ENCODE data around the gene KIDINS220.

The KIDINS220 gene

DNA sequence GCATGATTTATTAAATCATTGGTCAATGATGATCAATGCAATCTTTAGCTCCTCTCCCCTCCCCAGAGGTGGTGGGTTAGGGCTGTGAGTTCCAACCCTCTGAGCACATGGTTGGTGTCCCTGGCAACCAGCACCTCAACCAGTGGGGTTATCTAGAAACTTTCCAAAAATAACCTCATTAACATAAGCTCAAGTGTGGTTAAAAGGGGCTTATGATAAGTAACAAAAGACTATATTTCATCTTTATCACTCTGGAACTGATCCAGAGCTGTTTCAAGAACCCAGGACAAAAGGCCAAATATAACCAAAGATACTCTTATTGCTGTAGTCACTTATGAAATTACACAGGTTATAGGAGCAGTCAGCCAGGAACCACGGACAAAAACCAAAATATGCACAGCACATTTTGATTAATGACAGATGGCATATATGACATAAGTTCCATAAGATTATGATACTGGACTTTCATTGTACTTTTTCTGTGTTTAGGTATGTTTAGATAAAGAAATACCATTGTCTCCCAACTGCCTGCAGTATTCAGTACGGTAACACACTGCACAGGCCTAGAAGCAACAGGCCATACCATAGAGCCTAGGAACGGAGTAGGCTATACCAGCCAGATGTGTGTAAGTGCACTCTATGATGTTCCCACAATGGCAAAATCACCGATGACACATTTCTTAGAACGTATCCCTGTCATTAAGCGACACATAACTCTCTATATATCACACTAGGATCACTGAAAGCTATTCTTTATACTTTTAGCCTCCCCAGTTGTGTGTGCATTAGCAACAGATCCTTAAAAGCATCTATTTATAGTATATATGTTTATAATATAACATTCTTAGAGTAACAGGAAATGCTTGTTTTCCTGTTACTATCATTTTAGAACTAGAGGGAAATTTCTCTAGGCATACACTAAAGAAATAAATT, 31.9 kb downstream of the KIDINS220 start:
- no peak for DNase-seq (ENCODE audit: low read depth, low spot score)

DNA sequence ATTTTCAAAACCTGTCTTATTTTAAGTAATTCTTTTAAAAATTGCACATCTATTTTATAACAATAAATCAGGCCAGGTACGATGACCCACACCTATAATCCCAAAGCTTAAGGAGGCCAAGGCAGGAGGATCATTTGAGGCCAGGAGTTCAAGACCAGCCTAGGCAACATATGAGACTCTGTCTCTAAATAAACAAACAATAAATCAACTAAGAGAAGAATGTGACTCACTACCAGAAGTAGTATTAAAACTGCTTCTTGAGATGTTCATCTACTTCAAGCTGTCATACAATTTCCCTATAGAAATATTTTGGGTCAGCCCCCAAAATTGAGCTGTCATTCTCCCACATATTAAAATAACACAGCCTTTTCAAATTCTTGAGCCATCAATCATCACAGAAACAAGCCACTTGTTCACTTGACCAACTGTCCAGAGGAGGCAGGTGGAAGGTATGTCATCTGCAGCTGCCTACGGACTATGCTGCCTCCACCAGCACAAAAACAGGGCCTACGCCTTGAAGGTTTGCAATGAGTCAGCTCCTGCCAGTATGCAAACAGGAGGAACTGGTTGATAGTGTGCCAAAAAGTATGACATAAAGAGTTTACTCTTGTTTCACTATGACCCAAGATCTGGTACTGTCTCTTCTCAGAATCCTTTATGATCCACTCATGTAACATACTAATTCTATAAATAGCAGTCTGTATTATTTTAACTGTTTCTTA, 33.6 kb downstream of the KIDINS220 start:
- peak; percentile 63 for DNase-seq (ENCODE audit: low read depth, low spot score)

DNA sequence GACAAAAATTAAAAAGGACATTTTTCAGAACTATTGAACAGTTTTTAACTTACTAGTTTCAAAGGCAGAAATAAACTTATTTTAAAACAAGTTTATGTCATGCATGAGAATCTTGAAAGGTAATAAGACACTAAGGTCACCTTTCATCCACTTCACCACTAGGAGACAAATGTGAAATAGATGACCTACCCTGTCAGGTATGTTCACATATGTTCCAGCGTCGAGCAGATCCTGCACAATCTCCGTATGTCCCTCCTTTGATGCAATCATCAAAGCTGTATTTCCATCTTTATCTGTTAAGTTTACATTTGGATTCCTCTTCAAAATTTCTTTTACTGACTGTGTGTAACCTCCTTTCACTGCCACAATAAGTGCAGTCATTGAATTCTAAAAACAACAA, 34.7 kb downstream of the KIDINS220 start:
- DNase-seq (ENCODE audit: low read depth, low spot score), result no peak

GRCh38 chr2:8800821-8801220, 36.6 kb downstream of the KIDINS220 start:
- no peak for DNase-seq (ENCODE audit: low read depth, low spot score)

- DNase-seq (ENCODE audit: low read depth, low spot score), result no peak
These were observed 37.2 kb downstream of the KIDINS220 start for GRCh38 chr2:8800218-8800617.

- DNase-seq (ENCODE audit: low read depth, low spot score), result no peak
These were observed 38.4 kb downstream of the KIDINS220 start for GRCh38 chr2:8799004-8799403.

DNA sequence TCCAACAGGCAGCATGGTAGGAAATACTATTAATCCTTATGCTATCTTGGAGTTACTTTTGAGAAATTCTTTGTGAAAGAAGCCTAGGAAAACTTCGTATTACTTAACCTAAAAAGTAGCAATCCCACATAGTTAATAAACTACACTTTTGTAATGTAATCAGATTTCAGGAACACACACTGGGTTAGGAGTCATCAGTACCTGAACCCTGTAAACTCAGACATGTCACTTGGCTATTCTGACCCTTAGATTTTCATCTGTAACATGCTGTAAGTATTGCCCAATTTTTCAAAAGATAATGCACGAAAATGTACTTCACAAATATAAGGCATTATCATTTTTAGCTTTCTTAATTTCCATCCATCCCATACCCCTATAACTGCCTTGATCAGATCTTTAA, 39.0 kb downstream of the KIDINS220 start:
- no peak for DNase-seq (ENCODE audit: low read depth, low spot score)

DNA sequence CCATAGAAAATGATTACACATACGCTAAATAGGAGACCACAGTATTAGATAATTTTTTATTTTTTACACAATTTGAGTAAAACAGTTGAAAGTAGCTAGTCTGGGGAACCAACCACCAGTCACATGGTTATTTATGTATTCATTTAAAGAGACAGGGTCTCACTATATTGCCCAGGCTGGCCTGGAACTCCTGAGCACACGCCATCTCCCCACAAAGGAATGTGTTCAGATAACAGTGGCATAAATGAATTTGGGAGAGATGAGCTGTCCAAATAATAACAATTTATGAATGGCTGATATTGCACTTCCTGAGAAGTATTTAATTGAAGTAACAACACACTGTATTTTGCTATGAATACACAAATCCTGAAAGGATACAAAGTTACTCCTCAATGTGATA, 39.7 kb downstream of the KIDINS220 start:
- DNase-seq (ENCODE audit: low read depth, low spot score), result no peak

GRCh38 chr2:8796878-8797550, 40.4 kb downstream of the KIDINS220 start:
- no peak for DNase-seq (ENCODE audit: low read depth, low spot score)

DNA sequence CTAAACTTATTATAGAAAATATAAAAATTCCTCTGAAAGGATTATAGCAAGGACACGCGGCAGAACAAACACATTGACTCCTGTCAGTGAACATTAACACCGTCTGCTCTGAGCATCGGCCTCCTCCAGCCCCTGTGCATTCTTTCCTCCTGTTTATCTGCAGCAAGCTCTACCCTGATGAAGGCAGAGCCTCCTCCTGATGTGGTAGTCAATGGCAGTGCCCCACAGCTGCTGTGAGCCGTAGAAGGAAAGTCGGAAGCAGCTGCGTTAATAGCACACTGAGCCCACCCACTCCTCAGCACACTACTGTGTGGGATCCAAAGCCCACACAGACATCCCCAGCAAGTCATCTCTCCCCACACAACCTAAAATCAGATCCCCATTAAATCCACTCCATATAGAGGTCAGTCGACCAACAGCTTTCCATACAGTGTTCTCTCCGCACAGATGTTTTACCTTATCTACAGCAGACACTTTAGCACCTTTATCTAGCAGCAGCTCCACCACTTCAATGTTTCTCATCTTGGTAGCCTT, 41.0 kb downstream of the KIDINS220 start:
- DNase-seq (ENCODE audit: low read depth, low spot score), result no peak

DNA sequence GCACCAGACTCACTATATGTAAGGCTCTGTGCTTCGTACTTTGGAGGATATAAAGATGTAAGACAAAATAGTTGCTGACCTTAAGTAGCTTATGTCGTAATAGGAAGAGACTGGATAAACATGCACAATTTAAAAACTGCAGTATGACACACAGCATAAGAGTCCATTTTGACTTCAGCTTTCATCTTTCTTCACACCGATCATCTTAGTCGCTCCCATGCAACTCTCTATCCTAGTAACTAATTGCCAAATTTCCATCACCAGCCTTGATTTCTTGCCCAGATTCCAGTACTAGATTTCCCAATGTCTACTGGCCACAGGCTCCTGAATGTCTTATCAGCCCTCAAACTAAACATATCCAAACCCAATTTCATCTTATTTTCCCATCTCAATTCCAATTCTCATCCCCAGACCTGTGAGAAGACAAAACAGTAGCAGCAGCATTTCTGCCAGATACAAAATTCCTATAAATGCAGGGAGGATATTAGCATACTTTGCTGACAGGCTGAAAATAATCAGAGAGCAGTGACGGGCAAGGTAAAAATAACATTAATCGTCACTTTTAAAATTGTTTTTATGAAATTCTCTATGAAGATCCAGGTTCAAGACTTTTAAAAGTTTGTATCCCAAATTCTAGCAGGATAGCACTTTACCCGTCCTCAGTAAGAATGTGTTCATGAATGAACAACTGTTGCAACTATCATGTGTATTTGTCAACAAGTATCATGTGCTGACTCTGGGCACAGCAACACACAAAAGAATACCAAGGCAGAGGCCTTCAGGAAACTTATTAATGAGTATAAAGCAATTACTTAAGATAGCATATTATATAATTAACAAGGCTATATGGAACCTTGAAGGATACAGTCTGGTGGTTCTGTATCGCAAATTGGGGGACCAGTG, 42.2 kb downstream of the KIDINS220 start:
- no peak for DNase-seq (ENCODE audit: low read depth, low spot score)

DNA sequence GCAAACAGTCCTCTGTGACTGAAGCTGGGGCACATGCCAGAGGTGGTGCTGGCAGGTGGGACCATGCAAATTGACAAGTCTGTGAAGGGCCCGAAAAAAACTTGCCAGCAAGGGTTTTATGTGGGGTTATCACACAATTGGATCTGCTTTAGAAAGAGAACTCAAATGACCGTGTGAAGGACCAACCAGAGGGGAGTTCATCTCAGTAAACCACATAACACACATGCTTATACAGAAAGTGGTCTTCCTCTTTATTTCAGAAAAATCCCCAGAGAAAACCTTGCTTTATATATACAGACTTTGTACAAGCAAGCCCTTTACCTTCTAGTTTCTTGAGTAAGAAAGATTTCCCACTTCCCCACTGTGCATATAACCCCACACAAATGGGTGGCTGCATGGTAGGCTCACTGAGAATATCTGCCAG, 46.7 kb downstream of the KIDINS220 start:
- no peak for DNase-seq (ENCODE audit: low read depth, low spot score)

DNA sequence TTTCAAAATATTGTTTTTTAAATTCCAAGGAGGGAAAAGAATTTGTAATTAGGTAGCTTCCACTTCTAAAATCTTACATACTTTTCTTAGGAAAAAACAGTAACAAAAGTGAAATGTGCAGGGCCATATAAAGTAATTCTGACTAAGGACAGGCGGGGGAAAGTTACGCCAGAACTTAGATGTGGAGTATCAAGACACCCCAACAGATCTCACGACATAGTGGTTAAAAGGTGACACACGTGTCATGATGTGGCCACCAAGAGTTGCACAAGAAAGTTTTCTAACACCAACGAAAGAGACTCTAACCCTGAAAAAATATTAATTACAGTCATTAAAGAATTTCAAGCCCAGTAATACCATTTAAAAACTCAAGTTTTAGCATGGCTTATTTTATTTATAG, 51.0 kb downstream of the KIDINS220 start:
- DNase-seq (ENCODE audit: low read depth, low spot score), result no peak

GRCh38 chr2:8779795-8780671, 57.4 kb downstream of the KIDINS220 start:
- DNase-seq (ENCODE audit: low read depth, low spot score), result no peak

GRCh38 chr2:8774371-8774770, 63.0 kb downstream of the KIDINS220 start:
- DNase-seq (ENCODE audit: low read depth, low spot score), result no peak

GRCh38 chr2:8767324-8767723, 70.1 kb downstream of the KIDINS220 start:
- DNase-seq (ENCODE audit: low read depth, low spot score), result no peak

GRCh38 chr2:8761529-8762164, 75.8 kb downstream of the KIDINS220 start:
- DNase-seq (ENCODE audit: low read depth, low spot score), result no peak

- no peak for DNase-seq (ENCODE audit: low read depth, low spot score)
These were observed 80.7 kb downstream of the KIDINS220 start for GRCh38 chr2:8756716-8757115.

DNA sequence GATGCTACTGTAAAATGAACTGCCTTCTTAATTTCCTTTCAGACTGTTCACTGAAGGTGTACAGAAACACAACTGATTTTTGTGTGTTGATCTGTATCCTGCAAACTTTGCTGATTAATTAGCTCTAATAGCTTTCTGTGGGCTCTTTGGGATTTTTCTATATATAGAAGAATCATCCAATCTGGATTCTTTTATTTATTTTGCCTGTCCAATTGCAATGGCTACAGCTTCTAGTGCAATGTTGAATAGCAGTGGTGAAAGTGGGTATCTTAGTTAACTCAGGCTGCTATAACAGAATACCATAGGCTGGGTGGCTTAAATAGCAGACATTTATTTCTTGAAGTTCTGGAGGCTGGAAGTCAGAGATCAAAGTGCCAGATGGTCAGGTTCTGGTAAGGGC, 81.2 kb downstream of the KIDINS220 start:
- DNase-seq (ENCODE audit: low read depth, low spot score), result no peak

Data from brain pericyte (primary cell).